ENCODE measurements around the gene MYF6. TPM values are rescaled to one million over a fixed set of nuclear protein-coding genes. Genes with fewer than 3 reads are reported as not detected.
"Not testable (repeated sequence)": the region's sequence is repeated elsewhere in the genome, so short reads cannot be mapped to it uniquely, and the experiment has no call there.

The MYF6 gene
- not detected for total RNA-seq

DNA sequence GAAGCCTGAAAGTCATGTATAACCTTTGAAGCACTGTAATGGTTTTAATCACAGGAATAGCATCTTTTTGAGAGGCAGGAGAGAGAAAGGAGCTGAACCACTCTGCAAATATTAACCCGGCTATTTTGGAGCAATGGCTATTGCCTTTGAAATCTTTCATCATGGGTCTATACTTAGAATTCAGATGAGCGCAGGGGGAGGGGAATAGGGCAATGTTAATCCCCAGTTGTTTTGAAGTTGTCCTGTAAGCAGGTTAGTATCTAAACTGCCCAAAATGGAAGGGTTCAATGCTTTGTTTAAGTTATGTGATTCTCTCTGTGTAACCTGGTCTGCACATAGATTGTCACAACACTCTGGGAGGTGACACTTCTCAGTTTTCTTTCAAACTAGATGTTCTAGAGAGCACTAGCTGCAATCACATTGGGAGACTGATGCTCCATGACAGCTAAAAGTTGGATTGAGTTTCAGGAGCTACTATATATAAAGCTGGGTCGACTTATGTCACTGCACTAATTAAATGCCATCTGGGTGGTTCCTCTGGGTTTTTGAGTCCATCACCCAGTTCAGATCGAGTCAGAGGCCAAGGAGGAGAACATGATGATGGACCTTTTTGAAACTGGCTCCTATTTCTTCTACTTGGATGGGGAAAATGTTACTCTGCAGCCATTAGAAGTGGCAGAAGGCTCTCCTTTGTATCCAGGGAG lies at the start of gene MYF6:
Gene MYF6, plus strand, starts transcription at position 509 of the 704 bp plus-strand sequence. Its CDS starts 86 bp downstream, at position 595.
- Histone ChIP-seq H3K27me3 (peaks cover 10% of the 10 kb centered on the region), H3K36me3 (no peaks in the 10 kb centered on the region), H3K9ac (ENCODE audit: low read depth in 2 of 2, low read length in 2 of 2) (no peak within 1 kb of the TSS), H3K27ac (no peak within 1 kb of the TSS), H3K4me1 (no peaks in the 10 kb centered on the region), H3K4me3 (no peak within 1 kb of the TSS), H3K9me3 (no peaks in the 10 kb centered on the region)
- intact Hi-C loops (cut with DNase I), result no loop called here
- no peak for DNase-seq
- TF ChIP-seq, protein P1, sequence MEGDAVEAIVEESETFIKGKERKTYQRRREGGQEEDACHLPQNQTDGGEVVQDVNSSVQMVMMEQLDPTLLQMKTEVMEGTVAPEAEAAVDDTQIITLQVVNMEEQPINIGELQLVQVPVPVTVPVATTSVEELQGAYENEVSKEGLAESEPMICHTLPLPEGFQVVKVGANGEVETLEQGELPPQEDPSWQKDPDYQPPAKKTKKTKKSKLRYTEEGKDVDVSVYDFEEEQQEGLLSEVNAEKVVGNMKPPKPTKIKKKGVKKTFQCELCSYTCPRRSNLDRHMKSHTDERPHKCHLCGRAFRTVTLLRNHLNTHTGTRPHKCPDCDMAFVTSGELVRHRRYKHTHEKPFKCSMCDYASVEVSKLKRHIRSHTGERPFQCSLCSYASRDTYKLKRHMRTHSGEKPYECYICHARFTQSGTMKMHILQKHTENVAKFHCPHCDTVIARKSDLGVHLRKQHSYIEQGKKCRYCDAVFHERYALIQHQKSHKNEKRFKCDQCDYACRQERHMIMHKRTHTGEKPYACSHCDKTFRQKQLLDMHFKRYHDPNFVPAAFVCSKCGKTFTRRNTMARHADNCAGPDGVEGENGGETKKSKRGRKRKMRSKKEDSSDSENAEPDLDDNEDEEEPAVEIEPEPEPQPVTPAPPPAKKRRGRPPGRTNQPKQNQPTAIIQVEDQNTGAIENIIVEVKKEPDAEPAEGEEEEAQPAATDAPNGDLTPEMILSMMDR (IDR thresholded peaks at IDR 0.05), result no peak

DNA sequence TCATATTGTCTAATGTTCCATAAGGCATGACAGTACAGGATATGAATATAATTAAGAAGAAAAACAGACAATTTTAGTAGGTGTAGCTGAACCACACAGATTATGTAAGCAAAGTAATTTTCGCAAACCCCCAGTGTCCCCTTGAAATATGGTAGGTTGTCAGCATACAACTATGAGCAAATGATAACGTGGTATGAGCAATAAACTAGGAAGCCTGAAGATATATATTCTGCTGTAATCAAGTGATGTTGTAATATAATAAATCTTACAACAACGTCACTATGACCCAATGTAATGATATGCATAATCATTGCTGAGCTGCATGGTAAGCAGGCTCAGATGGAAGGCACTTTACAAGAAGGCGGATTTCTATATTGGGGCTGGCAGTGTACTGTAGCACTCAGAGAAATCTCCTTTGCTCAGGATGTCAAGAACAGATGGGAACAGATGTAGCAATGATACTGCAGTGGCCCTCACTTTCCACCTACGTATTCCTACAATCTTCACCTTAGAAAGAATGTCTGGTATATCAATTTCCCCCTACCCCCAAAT lies 47.8 kb upstream of the MYF6 start:
- intact Hi-C loops (cut with DNase I), result no loop called here
- H3K4me1 ChIP-seq, result no peaks in the 10 kb centered on the region
- TF ChIP-seq, protein P1 (IDR thresholded peaks at IDR 0.05), result no peak
- H3K27ac ChIP-seq, result no peak overlapping the region
- no peaks in the 10 kb centered on the region for H3K36me3 ChIP-seq
- DNase-seq, result no peak
- H3K9ac ChIP-seq (ENCODE audit: low read depth in 2 of 2, low read length in 2 of 2), result no peak overlapping the region
- H3K27me3 ChIP-seq, result no peaks in the 10 kb centered on the region
- no peak overlapping the region for H3K4me3 ChIP-seq
- no peaks in the 10 kb centered on the region for H3K9me3 ChIP-seq

DNA sequence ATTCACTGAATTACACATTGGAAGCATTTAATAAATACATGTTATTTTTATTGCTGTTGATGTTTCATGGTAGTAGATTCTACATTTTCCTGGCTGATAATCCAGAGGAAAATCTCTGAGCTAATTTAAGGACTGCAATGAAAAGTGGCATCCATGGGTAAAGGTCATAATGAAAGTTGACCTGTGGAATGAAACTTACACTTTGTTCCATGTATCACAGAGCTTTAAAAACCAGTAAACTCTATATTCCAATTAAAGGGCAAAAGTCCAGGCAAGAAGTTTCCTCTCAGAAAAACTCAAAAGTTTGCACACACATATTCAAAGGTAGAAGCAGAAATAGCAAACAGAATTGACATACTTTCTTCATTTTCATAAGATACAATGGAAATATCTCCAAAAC lies 44.8 kb upstream of the MYF6 start:
- H3K36me3 ChIP-seq, result no peaks in the 10 kb centered on the region
- TF ChIP-seq, protein P1 (IDR thresholded peaks at IDR 0.05), result no peak
- H3K4me1 ChIP-seq, result no peaks in the 10 kb centered on the region
- no peaks in the 10 kb centered on the region for H3K27me3 ChIP-seq
- no peak for DNase-seq
- no peak overlapping the region for H3K27ac ChIP-seq
- no peaks in the 10 kb centered on the region for H3K9me3 ChIP-seq
- intact Hi-C loops (cut with DNase I), result no loop called here
- no peak overlapping the region for H3K4me3 ChIP-seq
- no peak overlapping the region for H3K9ac ChIP-seq (ENCODE audit: low read depth in 2 of 2, low read length in 2 of 2)

DNA sequence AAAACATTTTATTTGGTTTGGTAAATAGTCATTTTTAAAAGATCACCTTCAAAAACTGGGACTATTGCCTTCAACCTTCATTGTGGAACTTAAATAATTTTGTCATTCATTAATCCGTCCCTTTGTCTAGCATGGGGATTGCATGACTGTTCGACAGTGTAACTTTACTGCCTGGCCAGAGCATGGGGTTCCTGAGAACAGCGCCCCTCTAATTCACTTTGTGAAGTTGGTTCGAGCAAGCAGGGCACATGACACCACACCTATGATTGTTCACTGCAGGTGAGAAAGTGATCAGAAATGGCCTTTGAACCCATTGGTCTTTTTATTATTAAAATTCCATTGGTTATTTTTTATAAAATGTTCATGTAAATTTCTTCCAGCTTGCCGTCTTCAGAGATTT lies 37.2 kb upstream of the MYF6 start:
- intact Hi-C loops (cut with DNase I), result no loop called here

DNA sequence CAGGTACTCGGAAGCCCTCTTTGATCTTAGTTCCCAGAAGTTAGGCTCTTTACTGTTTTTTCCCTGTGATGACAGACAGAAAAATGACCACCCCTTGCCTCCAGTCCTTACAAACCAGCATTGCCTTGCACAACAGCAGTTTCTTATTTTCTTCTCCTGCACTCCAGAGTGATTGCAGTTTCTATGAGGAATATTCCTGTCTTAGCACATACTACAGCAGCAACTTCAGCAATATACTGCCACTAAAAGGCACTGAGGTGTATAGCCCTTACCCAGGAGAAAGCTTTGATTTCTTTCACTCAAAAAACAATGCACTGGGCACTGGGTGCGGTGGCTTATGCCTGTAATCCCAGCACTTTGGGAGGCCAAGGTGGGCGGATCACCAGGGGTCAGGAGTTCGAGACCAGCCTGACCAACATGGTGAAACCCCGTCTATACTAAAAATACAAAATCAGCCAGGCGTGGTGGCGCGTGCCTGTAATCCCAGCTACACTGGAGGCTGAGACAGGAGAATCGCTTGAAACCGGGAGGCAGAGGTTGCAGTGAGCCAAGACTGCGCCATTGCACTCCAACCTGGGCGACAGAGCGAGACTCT lies 31.3 kb upstream of the MYF6 start:
- DNase-seq; H3K4me3 ChIP-seq; H3K27me3 ChIP-seq; H3K9me3 ChIP-seq; H3K9ac ChIP-seq (ENCODE audit: low read depth in 2 of 2, low read length in 2 of 2); intact Hi-C loops (cut with DNase I); H3K36me3 ChIP-seq; H3K27ac ChIP-seq; H3K4me1 ChIP-seq: not testable (repeated sequence)

More for the DNA sequence above, 37.2 kb upstream of the MYF6 start:
- H3K27me3 ChIP-seq, result no peaks in the 10 kb centered on the region
- no peaks in the 10 kb centered on the region for H3K9me3 ChIP-seq
- H3K4me3 ChIP-seq, result no peak overlapping the region
- H3K9ac ChIP-seq (ENCODE audit: low read depth in 2 of 2, low read length in 2 of 2), result no peak overlapping the region
- no peak for DNase-seq
- TF ChIP-seq, protein P1 (IDR thresholded peaks at IDR 0.05), result no peak
- no peak overlapping the region for H3K27ac ChIP-seq
- no peaks in the 10 kb centered on the region for H3K4me1 ChIP-seq
- no peaks in the 10 kb centered on the region for H3K36me3 ChIP-seq

DNA sequence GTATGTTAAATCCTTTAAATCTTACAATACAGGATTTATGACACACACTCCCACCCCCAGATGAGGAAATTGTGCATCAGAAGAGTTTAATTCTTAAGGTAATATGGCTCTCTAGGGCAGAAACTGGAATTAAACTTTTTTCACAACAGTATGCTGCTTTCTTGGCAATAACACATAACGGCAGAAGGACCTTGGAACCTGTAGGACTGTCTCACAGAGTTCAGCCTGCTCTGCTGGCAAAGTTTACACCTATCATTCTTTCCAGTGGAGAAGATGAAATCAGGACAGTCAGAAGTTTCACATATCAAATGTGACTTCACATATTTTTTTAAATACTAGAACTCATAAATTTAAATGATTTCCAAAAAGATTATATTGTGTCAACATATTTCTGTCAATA lies 30.6 kb upstream of the MYF6 start:
- no peak for DNase-seq
- H3K36me3 ChIP-seq, result no peaks in the 10 kb centered on the region
- TF ChIP-seq, protein P1 (IDR thresholded peaks at IDR 0.05), result no peak
- H3K4me3 ChIP-seq, result no peak overlapping the region
- H3K9ac ChIP-seq (ENCODE audit: low read depth in 2 of 2, low read length in 2 of 2), result no peak overlapping the region
- H3K4me1 ChIP-seq, result no peaks in the 10 kb centered on the region
- H3K9me3 ChIP-seq, result no peaks in the 10 kb centered on the region
- H3K27me3 ChIP-seq, result no peaks in the 10 kb centered on the region
- H3K27ac ChIP-seq, result no peak overlapping the region
- intact Hi-C loops (cut with DNase I), result no loop called here
